ENCODE data around the gene ERP27.

GRCh38 chr12:14934511-14934910, 3.8 kb downstream of the ERP27 start:
- TF ChIP-seq, protein P1, sequence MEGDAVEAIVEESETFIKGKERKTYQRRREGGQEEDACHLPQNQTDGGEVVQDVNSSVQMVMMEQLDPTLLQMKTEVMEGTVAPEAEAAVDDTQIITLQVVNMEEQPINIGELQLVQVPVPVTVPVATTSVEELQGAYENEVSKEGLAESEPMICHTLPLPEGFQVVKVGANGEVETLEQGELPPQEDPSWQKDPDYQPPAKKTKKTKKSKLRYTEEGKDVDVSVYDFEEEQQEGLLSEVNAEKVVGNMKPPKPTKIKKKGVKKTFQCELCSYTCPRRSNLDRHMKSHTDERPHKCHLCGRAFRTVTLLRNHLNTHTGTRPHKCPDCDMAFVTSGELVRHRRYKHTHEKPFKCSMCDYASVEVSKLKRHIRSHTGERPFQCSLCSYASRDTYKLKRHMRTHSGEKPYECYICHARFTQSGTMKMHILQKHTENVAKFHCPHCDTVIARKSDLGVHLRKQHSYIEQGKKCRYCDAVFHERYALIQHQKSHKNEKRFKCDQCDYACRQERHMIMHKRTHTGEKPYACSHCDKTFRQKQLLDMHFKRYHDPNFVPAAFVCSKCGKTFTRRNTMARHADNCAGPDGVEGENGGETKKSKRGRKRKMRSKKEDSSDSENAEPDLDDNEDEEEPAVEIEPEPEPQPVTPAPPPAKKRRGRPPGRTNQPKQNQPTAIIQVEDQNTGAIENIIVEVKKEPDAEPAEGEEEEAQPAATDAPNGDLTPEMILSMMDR (conservative IDR thresholded peaks at IDR 0.05), result no peak
- TF ChIP-seq ZFX (IDR thresholded peaks at IDR 0.05), result no peak
